H9 (cell line): Measurements from ENCODE around the gene MAN1A2. TPM values are rescaled to one million over a fixed set of nuclear protein-coding genes. Genes with fewer than 3 reads are reported as not detected.
A peak's percentile ranks its signal among the peaks of the same experiment; 100 is the strongest.

Experiments
- DNase-seq: peaks from one replicate; pipeline ENCODE4 v3.0.0-alpha.2; 2017
- H2AFZ ChIP-seq: one replicate; pipeline ENCODE4 v1.6.1; 2013; ENCODE audit warnings: mild to moderate bottlenecking, low read length, control low read depth, moderate library complexity
- H2AK5ac ChIP-seq: 2 replicates; pipeline ENCODE4 v1.6.1; 2013; ENCODE audit warnings: low read length, control low read depth, mixed read lengths; ENCODE audit not compliant: insufficient read length
- H2BK120ac ChIP-seq: one replicate; pipeline ENCODE4 v1.6.1; 2013; ENCODE audit warnings: low read depth, mild to moderate bottlenecking, low read length, control low read depth, inconsistent platforms; ENCODE audit not compliant: poor library complexity, severe bottlenecking
- H2BK12ac ChIP-seq: 2 replicates; pipeline ENCODE4 v1.6.1; 2013; ENCODE audit warnings: low read length, control low read depth, mixed read lengths, low read depth; ENCODE audit not compliant: insufficient read length
- H2BK15ac ChIP-seq: 2 replicates; pipeline ENCODE4 v1.6.1; 2013; ENCODE audit warnings: low read depth, low read length, control low read depth
- H2BK20ac ChIP-seq: one replicate; pipeline ENCODE4 v1.6.1; 2013; ENCODE audit warnings: low read depth, mild to moderate bottlenecking, low read length, control low read depth, inconsistent platforms; ENCODE audit not compliant: poor library complexity, severe bottlenecking
- H2BK5ac ChIP-seq: 2 replicates; pipeline ENCODE4 v1.6.1; 2013; ENCODE audit warnings: low read length, control low read depth, mixed read lengths; ENCODE audit not compliant: insufficient read length
- H3K14ac ChIP-seq: 2 replicates; pipeline ENCODE4 v1.6.1; 2013; ENCODE audit warnings: low read length, control low read depth; ENCODE audit not compliant: insufficient read depth
- H3K18ac ChIP-seq: 2 replicates; pipeline ENCODE4 v1.6.1; 2013; ENCODE audit warnings: low read depth, mild to moderate bottlenecking, mixed read lengths, low read length, control low read depth; ENCODE audit not compliant: insufficient read length
- H3K23ac ChIP-seq: 2 replicates; pipeline ENCODE4 v1.6.1; 2013; ENCODE audit warnings: low read length, control low read depth, mixed read lengths, low read depth; ENCODE audit not compliant: insufficient read length
- H3K23me2 ChIP-seq: 2 replicates; pipeline ENCODE4 v1.6.1; 2013; ENCODE audit warnings: low read depth, mild to moderate bottlenecking, mixed read lengths, low read length, control low read depth; ENCODE audit not compliant: insufficient read length, poor library complexity, severe bottlenecking
- H3K27ac ChIP-seq: 2 replicates; pipeline ENCODE4 v1.5.1; 2013; ENCODE audit warnings: low read length, control low read depth, mixed read lengths, low read depth; ENCODE audit not compliant: insufficient read length
- H3K27me3 ChIP-seq: 2 replicates; pipeline ENCODE4 v1.6.1; 2013; ENCODE audit warnings: low read length, control low read depth, inconsistent platforms; ENCODE audit not compliant: insufficient read depth
- H3K4ac ChIP-seq: 2 replicates; pipeline ENCODE4 v1.6.1; 2013; ENCODE audit warnings: low read depth, mild to moderate bottlenecking, control low read depth, inconsistent platforms, low read length, moderate library complexity
- H3K4me1 ChIP-seq: 2 replicates; pipeline ENCODE4 v1.6.1; 2013; ENCODE audit warnings: low read length, control low read depth, inconsistent platforms; ENCODE audit not compliant: insufficient read depth
- H3K4me2 ChIP-seq: 2 replicates; pipeline ENCODE4 v1.6.1; 2013; ENCODE audit warnings: low read length, control low read depth, mixed read lengths; ENCODE audit not compliant: insufficient read length, insufficient read depth
- H3K56ac ChIP-seq: 2 replicates; pipeline ENCODE4 v1.6.1; 2013; ENCODE audit warnings: low read depth, mild to moderate bottlenecking, mixed read lengths, low read length, control low read depth; ENCODE audit not compliant: insufficient read length
- H3K79me1 ChIP-seq: 2 replicates; pipeline ENCODE4 v1.6.1; 2013; ENCODE audit warnings: low read depth, mild to moderate bottlenecking, moderate library complexity, low read length, control low read depth, inconsistent platforms; ENCODE audit not compliant: insufficient read depth, poor library complexity, severe bottlenecking
- H3K79me2 ChIP-seq: 2 replicates; pipeline ENCODE4 v1.6.1; 2013; ENCODE audit warnings: low read length, control low read depth, inconsistent platforms; ENCODE audit not compliant: insufficient read depth
- H3K9ac ChIP-seq: 2 replicates; pipeline ENCODE4 v1.6.1; 2013; ENCODE audit warnings: low read length, control low read depth, mixed read lengths; ENCODE audit not compliant: insufficient read length; ENCODE audit errors: extremely low read depth
- H3K9me3 ChIP-seq: one replicate; pipeline ENCODE4 v1.6.1; 2013; ENCODE audit warnings: low read depth, low read length, inconsistent platforms; ENCODE audit not compliant: control insufficient read depth
- H3T11ph ChIP-seq: one replicate; pipeline ENCODE4 v1.6.1; 2013; ENCODE audit warnings: mild to moderate bottlenecking, low read length, control low read depth, inconsistent platforms
- H4K20me1 ChIP-seq: one replicate; pipeline ENCODE4 v1.6.1; 2013; ENCODE audit not compliant: control insufficient read depth, insufficient read length, insufficient read depth
- H4K5ac ChIP-seq: 2 replicates; pipeline ENCODE4 v1.6.1; 2013; ENCODE audit warnings: low read depth, mild to moderate bottlenecking, mixed read lengths, low read length, control low read depth; ENCODE audit not compliant: insufficient read length
- H4K8ac ChIP-seq: replicated peaks from 2 replicates; pipeline ENCODE4 v1.6.1; 2013; ENCODE audit warnings: low read length, control low read depth, mixed read lengths, low read depth; ENCODE audit not compliant: insufficient read length
- H4K91ac ChIP-seq: 2 replicates; pipeline ENCODE4 v1.6.1; 2013; ENCODE audit warnings: low read depth, mild to moderate bottlenecking, moderate library complexity, mixed read lengths, low read length, control low read depth; ENCODE audit not compliant: insufficient read length
- H3K27ac Mint-ChIP-seq, 3 experiments: 2 replicates in 2 of 3; 3 replicates in 1 of 3; pipeline ENCODE4 v1.8.0; 2020 to 2021; ENCODE audit warnings: mixed read lengths in 3 of 3, mild to moderate bottlenecking in 1 of 3, moderate library complexity in 1 of 3
- H3K27me3 Mint-ChIP-seq: 2 replicates; pipeline ENCODE4 v1.8.0; 2021; ENCODE audit warnings: low read depth, mild to moderate bottlenecking, moderate library complexity, mixed read lengths
- H3K36me3 Mint-ChIP-seq, 3 experiments: 2 replicates in 2 of 3; 3 replicates in 1 of 3; pipeline ENCODE4 v1.8.0; 2020 to 2021; ENCODE audit warnings: low read depth in 3 of 3, mixed read lengths in 3 of 3; ENCODE audit not compliant: insufficient read depth in 1 of 3
- H3K4me1 Mint-ChIP-seq, 2 experiments: 2 replicates each; pipeline ENCODE4 v1.8.0; 2020; ENCODE audit warnings: mixed read lengths in 2 of 2
- H3K4me3 Mint-ChIP-seq, 2 experiments: 2 replicates in 1 of 2; 3 replicates in 1 of 2; pipeline ENCODE4 v1.8.0; 2020 to 2021; ENCODE audit warnings: mild to moderate bottlenecking in 2 of 2, mixed read lengths in 2 of 2, moderate library complexity in 1 of 2
- H3K9me3 Mint-ChIP-seq, 2 experiments: 2 replicates in 1 of 2; 3 replicates in 1 of 2; pipeline ENCODE4 v1.8.0; 2020; ENCODE audit warnings: mild to moderate bottlenecking in 2 of 2, mixed read lengths in 2 of 2, moderate library complexity in 1 of 2
- CTCF ChIP-seq: fragments of 200-600 bp; sonication (generic); conservative IDR thresholded peaks from 3 replicates; pipeline ENCODE4 v1.8.0; 2021; ENCODE audit warnings: antibody characterized with exemption, mild to moderate bottlenecking
- WGBS: extraction: QIAGEN DNeasy Blood & Tissue Kit; methylation state at CpG from one replicate; pipeline ENCODE4 v1.1.7; 2013; ENCODE audit warnings: missing lambda C conversion rate, low lambda C conversion rate, mixed read lengths; ENCODE audit not compliant: insufficient read length; ENCODE audit errors: extremely low coverage; 5-methylcytosine and 5-hydroxymethylcytosine counted together
- total RNA-seq: library from RNA; stranded (reverse); gene quantifications from 2 replicates; pipeline ENCODE4 v1.2.1, GENCODE V29; 2021

MAN1A2 gene
- total RNA-seq, 1 experiment from 2014 or later = 24.0 TPM

- Histone ChIP-seq H2AK5ac (no peak overlapping the region), H3T11ph (no peak overlapping the region), H3K27ac (no peak overlapping the region), H2BK12ac (no peak overlapping the region), H3K23ac (no peak overlapping the region), H2BK15ac (no peak overlapping the region), H2BK120ac (no peak overlapping the region), H3K4me2 (no peak overlapping the region), H3K14ac (no peak overlapping the region; the same call in 1 of the 2 replicates), H3K4ac (no peak overlapping the region), H3K18ac (no peak overlapping the region), H4K5ac (no peak overlapping the region), H2BK5ac (no peak overlapping the region), H2AFZ (no peak overlapping the region), H3K79me1 (no peaks in the 10 kb centered on the region), H3K9ac (no peak overlapping the region), H4K8ac (no peak overlapping the region), H3K23me2 (no peaks in the 10 kb centered on the region), H3K27me3 (no peaks in the 10 kb centered on the region), H4K91ac (no peak overlapping the region), H3K4me1 (no peaks in the 10 kb centered on the region; the same call in 1 of the 2 replicates), H4K20me1 (no peaks in the 10 kb centered on the region), H3K79me2 (no peaks in the 10 kb centered on the region), H3K56ac (no peak overlapping the region), H2BK20ac (no peak overlapping the region), H3K9me3 (no peaks in the 10 kb centered on the region)
- DNase-seq = peak; percentile 9
- Mint-ChIP-seq H3K4me1 (peaks cover 9 to 13% of the 10 kb centered on the region in 2 experiments), H3K9me3 (no peaks in the 10 kb centered on the region), H3K27ac (no peak overlapping the region), H3K27me3 (no peaks in the 10 kb centered on the region; the same call in 1 of the 2 replicates), H3K36me3 (no peaks in the 10 kb centered on the region; a peak in 1 of 7 replicates), H3K4me3 (no peak overlapping the region)
- WGBS = no CpG with 5 or more reads among the region's 3 CpGs
- TF ChIP-seq CTCF = no peak
Observed at GRCh38 chr1:117576236-117576635, 209.0 kb downstream of the MAN1A2 start.
